ENCODE results near the gene MTA2.
"Not testable (repeated sequence)": the region's sequence is repeated elsewhere in the genome, so short reads cannot be mapped to it uniquely, and the experiment has no call there.

MTA2 gene

GRCh38 chr11:62561677-62562230 is 39.9 kb downstream of the MTA2 start:
- not testable (repeated sequence) for H3K9me3 ChIP-seq (ENCODE audit: control insufficient read depth in 2 of 2, low read length in 2 of 2); H3K9ac ChIP-seq (ENCODE audit: low read length in 2 of 2); H3K27ac ChIP-seq (ENCODE audit: low read length); H3K4me3 ChIP-seq (ENCODE audit: low read length in 2 of 2); H3K27me3 ChIP-seq (ENCODE audit: control insufficient read depth in 1 of 2, insufficient read depth in 2 of 2, low read length in 2 of 2)
- peaks cover 31 to 38% of the 10 kb centered on the region in 2 donors for H3K36me3 ChIP-seq (ENCODE audit: control insufficient read depth in 2 of 2, insufficient read depth in 2 of 2, low read length in 2 of 2)
- peaks cover 25% of the 10 kb centered on the region for H3K4me1 ChIP-seq (ENCODE audit: control insufficient read depth, insufficient read depth, low read length)

- Histone ChIP-seq H3K9me3 (ENCODE audit: control insufficient read depth in 2 of 2, low read length in 2 of 2) (no peaks in the 10 kb centered on the region), H3K4me1 (ENCODE audit: control insufficient read depth, insufficient read depth, low read length) (peaks cover 36% of the 10 kb centered on the region), H3K9ac (ENCODE audit: low read length in 2 of 2) (peak overlapping the region in 1 of 2 donors; percentile 68), H3K36me3 (ENCODE audit: control insufficient read depth in 2 of 2, insufficient read depth in 2 of 2, low read length in 2 of 2) (peaks cover 28 to 29% of the 10 kb centered on the region in 2 donors), H3K4me3 (ENCODE audit: low read length in 2 of 2) (peak overlapping the region in 1 of 2 donors; percentile 29), H3K27ac (ENCODE audit: low read length) (peak overlapping the region; percentile 71), H3K27me3 (ENCODE audit: control insufficient read depth in 1 of 2, insufficient read depth in 2 of 2, low read length in 2 of 2) (no peaks in the 10 kb centered on the region)
Measured at GRCh38 chr11:62560566-62561103, 41.0 kb downstream of the MTA2 start.

GRCh38 chr11:62559626-62560025 is 42.0 kb downstream of the MTA2 start:
- Histone ChIP-seq H3K36me3 (ENCODE audit: control insufficient read depth in 2 of 2, insufficient read depth in 2 of 2, low read length in 2 of 2) (peaks cover 25 to 26% of the 10 kb centered on the region in 2 donors), H3K27ac (ENCODE audit: low read length) (peak overlapping the region; percentile 71), H3K4me1 (ENCODE audit: control insufficient read depth, insufficient read depth, low read length) (peaks cover 42% of the 10 kb centered on the region), H3K9ac (ENCODE audit: low read length in 2 of 2) (peak overlapping the region in 1 of 2 donors; percentile 14)
- H3K9me3 ChIP-seq (ENCODE audit: control insufficient read depth in 2 of 2, low read length in 2 of 2); H3K4me3 ChIP-seq (ENCODE audit: low read length in 2 of 2); H3K27me3 ChIP-seq (ENCODE audit: control insufficient read depth in 1 of 2, insufficient read depth in 2 of 2, low read length in 2 of 2): not testable (repeated sequence)

- Histone ChIP-seq H3K27ac (ENCODE audit: low read length) (peak overlapping the region; percentile 71), H3K27me3 (ENCODE audit: control insufficient read depth in 1 of 2, insufficient read depth in 2 of 2, low read length in 2 of 2) (no peaks in the 10 kb centered on the region), H3K9me3 (ENCODE audit: control insufficient read depth in 2 of 2, low read length in 2 of 2) (no peaks in the 10 kb centered on the region), H3K9ac (ENCODE audit: low read length in 2 of 2) (no peak overlapping the region), H3K36me3 (ENCODE audit: control insufficient read depth in 2 of 2, insufficient read depth in 2 of 2, low read length in 2 of 2) (peaks cover 25 to 26% of the 10 kb centered on the region in 2 donors), H3K4me1 (ENCODE audit: control insufficient read depth, insufficient read depth, low read length) (peaks cover 46% of the 10 kb centered on the region), H3K4me3 (ENCODE audit: low read length in 2 of 2) (no peak overlapping the region)
Measured at GRCh38 chr11:62559204-62559603, 42.5 kb downstream of the MTA2 start.

DNA sequence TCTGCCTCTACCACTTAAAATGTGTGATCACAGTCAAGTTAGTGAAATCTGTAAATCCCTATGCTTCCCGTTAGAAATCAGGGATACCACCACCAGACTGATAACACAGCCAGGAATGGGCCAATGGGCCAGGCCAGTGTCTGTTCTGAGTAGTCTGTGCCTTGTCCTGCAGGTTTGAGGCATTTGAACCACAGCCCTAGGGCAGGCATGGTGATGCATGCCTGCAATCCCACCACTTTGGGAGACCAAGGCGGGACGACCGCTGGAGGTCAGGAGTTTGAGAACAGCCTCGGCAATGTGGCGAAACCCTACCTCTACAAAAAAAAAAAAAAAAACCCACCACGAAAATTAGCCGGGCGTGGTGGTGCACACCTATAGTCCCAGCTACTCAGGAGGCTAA is 43.0 kb downstream of the MTA2 start:
- Histone ChIP-seq H3K9ac (ENCODE audit: low read length in 2 of 2) (no peak overlapping the region), H3K4me1 (ENCODE audit: control insufficient read depth, insufficient read depth, low read length) (peaks cover 51% of the 10 kb centered on the region), H3K36me3 (ENCODE audit: control insufficient read depth in 2 of 2, insufficient read depth in 2 of 2, low read length in 2 of 2) (peaks cover 22 to 24% of the 10 kb centered on the region in 2 donors), H3K4me3 (ENCODE audit: low read length in 2 of 2) (no peak overlapping the region), H3K27ac (ENCODE audit: low read length) (peak overlapping the region; percentile 24), H3K27me3 (ENCODE audit: control insufficient read depth in 1 of 2, insufficient read depth in 2 of 2, low read length in 2 of 2) (no peaks in the 10 kb centered on the region), H3K9me3 (ENCODE audit: control insufficient read depth in 2 of 2, low read length in 2 of 2) (no peaks in the 10 kb centered on the region)

DNA sequence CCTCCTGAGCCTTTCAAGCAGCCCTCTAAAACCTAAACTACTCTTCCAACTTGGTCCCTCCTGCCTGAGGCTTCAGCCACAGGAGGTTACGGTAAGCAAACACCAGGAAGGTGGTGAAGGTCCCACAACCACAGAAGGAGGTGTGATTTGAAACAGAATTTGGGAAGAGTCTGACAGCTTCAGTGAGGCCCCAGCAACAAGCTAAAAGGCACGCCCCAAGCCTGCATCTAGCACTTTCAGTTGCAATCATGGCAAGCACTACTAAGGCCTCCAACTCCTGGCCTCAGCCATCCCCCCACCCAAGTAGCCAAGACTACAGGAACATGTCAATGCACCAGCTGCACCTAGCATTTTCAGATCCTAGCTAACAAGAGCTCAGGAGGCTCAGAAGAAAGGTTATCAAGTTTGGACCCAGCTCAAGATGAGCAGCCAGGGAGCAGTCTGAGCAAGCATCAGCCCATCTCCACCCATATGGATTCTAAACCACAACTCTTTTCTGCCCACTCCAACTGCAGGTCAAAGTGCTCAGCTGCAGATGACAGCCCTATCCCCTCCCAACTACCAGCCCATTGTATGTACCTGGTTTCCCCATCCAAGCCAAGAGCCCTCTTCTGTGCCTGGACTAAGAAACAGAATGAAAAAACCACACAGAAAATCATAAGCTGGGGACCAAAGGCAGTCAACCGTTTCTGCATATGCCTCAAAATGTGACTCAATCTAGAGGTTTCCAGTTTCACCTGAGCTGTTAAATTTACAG is 44.6 kb downstream of the MTA2 start:
- Histone ChIP-seq H3K9ac (ENCODE audit: low read length in 2 of 2) (peak overlapping the region in 1 of 2 donors; percentile 51), H3K27me3 (ENCODE audit: control insufficient read depth in 1 of 2, insufficient read depth in 2 of 2, low read length in 2 of 2) (no peaks in the 10 kb centered on the region), H3K9me3 (ENCODE audit: control insufficient read depth in 2 of 2, low read length in 2 of 2) (no peaks in the 10 kb centered on the region), H3K27ac (ENCODE audit: low read length) (peak overlapping the region; percentile 99), H3K4me1 (ENCODE audit: control insufficient read depth, insufficient read depth, low read length) (peaks cover 68% of the 10 kb centered on the region), H3K36me3 (ENCODE audit: control insufficient read depth in 2 of 2, insufficient read depth in 2 of 2, low read length in 2 of 2) (peaks cover 16% of the 10 kb centered on the region in 2 donors), H3K4me3 (ENCODE audit: low read length in 2 of 2) (peak overlapping the region in 1 of 2 donors; percentile 65)

DNA sequence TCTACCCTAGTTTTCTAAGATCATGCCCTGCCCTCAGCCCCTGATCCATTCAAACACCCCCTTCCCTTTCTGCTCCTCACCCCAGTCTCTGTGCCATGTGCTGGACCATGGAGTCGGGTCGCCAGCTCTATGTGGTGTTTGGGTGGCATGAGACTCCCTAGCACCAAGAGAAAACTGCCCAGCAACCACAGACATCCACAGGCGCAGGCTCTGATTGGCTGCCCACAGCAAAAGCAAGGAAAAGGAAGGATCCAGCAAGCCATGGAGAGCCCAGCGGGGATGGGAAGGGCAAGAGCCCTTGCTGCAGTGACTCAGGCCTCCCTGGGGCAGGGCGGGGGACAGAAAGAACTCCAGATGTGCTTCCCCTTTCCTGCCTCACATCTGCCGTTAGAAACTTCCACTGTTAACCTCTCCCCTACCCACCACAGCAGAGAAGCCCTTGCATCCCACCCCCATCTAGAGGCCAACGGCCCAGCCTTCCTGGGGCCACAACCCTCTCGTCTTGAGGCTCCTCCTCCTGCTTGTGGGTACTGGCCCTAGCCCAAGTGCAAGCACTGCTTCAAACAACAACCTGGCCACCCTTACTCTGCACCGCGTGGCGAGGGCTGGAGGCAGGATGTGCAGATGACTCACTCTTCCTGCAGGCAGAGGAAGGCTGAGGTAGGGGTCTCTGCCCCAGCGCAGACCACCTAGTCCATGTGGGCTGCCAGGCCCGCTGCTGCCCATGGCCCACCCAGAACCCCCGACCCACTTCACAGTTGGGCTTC is 45.4 kb downstream of the MTA2 start:
- H3K27me3 ChIP-seq (ENCODE audit: control insufficient read depth in 1 of 2, insufficient read depth in 2 of 2, low read length in 2 of 2): no peaks in the 10 kb centered on the region
- peaks cover 74% of the 10 kb centered on the region for H3K4me1 ChIP-seq (ENCODE audit: control insufficient read depth, insufficient read depth, low read length)
- peak overlapping the region; percentile 39 to 65 for H3K4me3 ChIP-seq (ENCODE audit: low read length in 2 of 2)
- peak overlapping the region; percentile 99 for H3K27ac ChIP-seq (ENCODE audit: low read length)
- H3K9me3 ChIP-seq (ENCODE audit: control insufficient read depth in 2 of 2, low read length in 2 of 2): no peaks in the 10 kb centered on the region
- peak overlapping the region; percentile 42 to 51 for H3K9ac ChIP-seq (ENCODE audit: low read length in 2 of 2)
- H3K36me3 ChIP-seq (ENCODE audit: control insufficient read depth in 2 of 2, insufficient read depth in 2 of 2, low read length in 2 of 2): peaks cover 13 to 15% of the 10 kb centered on the region in 2 donors

DNA sequence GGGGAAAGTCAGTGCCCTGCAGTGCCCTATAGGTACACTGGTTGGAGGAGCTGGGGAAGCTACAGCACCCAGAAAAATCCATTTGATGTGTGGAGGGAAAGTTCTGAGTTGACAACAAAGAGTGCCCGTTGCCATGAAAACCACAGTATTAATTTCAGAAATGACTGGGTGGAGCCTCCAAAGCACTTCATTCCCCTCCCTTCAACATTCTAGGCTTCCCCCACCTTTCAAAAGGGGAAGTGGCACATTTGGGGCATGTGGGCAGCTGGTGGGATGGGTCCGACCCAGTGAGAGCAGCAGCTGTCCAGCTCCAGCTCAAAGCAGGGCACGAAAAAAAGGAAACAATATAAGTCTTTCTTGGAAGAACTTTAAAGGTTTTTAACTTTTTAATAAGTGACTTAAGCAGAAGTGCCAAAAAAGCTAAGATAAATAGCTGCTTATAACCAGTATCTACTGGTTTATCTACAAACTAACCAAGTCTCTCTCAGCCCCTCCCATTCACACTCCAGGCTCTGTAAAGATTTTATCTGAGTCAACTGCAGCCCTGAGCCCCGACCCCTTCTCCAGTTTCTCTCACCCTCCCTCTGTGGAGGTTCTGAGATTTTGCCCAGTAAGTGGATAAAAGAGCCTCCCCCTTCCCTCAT is 46.1 kb downstream of the MTA2 start:
- Histone ChIP-seq H3K27ac (ENCODE audit: low read length) (peak overlapping the region; percentile 99), H3K4me3 (ENCODE audit: low read length in 2 of 2) (peak overlapping the region; percentile 39 to 65), H3K9me3 (ENCODE audit: control insufficient read depth in 2 of 2, low read length in 2 of 2) (no peaks in the 10 kb centered on the region), H3K4me1 (ENCODE audit: control insufficient read depth, insufficient read depth, low read length) (peaks cover 76% of the 10 kb centered on the region), H3K9ac (ENCODE audit: low read length in 2 of 2) (peak overlapping the region; percentile 42 to 51), H3K27me3 (ENCODE audit: control insufficient read depth in 1 of 2, insufficient read depth in 2 of 2, low read length in 2 of 2) (no peaks in the 10 kb centered on the region), H3K36me3 (ENCODE audit: control insufficient read depth in 2 of 2, insufficient read depth in 2 of 2, low read length in 2 of 2) (peaks cover 13 to 15% of the 10 kb centered on the region in 2 donors)

DNA sequence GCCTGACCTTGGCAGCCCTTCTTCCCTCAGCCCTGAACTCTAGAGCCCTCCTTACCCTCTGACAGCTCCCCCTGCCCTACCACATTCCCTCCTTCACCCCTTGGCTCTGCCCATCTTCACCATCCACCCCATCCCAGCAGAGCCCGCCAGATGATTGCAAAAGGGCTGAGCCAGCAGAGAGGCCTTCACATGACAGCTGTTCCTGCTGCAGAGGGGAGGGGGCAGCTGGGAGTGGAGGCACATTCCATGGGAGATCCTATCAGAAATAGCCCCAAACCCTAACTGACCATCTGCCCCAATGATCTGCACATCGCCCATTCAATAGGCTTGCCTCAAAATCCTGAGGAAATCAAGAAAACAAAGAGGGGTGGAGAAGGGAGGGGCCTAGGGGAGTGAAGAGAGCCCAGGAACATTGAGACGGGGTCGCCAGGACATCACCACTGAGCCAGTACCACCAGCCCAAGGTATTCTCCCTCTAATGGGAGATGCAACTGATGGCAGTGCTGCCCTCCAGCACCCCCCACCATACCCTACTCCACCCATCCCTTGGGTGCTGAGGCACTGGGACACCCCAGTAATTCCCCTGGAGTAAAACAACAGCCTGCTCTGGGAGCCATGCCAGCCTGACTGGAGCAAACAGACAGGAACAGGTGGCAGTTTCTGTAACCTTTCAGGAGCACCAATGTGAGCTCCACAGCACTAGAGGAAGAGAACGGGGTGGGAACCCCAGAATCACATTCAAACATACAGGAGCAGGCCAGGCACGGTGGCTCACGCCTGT is 47.1 kb downstream of the MTA2 start:
- Histone ChIP-seq H3K9ac (ENCODE audit: low read length in 2 of 2) (peak overlapping the region in 1 of 2 donors; percentile 89), H3K27ac (ENCODE audit: low read length) (peak overlapping the region; percentile 99), H3K36me3 (ENCODE audit: control insufficient read depth in 2 of 2, insufficient read depth in 2 of 2, low read length in 2 of 2) (peaks cover 8 to 9% of the 10 kb centered on the region in 2 donors), H3K27me3 (ENCODE audit: control insufficient read depth in 1 of 2, insufficient read depth in 2 of 2, low read length in 2 of 2) (no peaks in the 10 kb centered on the region), H3K4me3 (ENCODE audit: low read length in 2 of 2) (peak overlapping the region in 1 of 2 donors; percentile 29), H3K4me1 (ENCODE audit: control insufficient read depth, insufficient read depth, low read length) (peaks cover 71% of the 10 kb centered on the region), H3K9me3 (ENCODE audit: control insufficient read depth in 2 of 2, low read length in 2 of 2) (no peaks in the 10 kb centered on the region)

Measured in stomach smooth muscle (tissue), 2 donors.